ENCODE data around the gene CHAF1A.

CHAF1A gene

DNA sequence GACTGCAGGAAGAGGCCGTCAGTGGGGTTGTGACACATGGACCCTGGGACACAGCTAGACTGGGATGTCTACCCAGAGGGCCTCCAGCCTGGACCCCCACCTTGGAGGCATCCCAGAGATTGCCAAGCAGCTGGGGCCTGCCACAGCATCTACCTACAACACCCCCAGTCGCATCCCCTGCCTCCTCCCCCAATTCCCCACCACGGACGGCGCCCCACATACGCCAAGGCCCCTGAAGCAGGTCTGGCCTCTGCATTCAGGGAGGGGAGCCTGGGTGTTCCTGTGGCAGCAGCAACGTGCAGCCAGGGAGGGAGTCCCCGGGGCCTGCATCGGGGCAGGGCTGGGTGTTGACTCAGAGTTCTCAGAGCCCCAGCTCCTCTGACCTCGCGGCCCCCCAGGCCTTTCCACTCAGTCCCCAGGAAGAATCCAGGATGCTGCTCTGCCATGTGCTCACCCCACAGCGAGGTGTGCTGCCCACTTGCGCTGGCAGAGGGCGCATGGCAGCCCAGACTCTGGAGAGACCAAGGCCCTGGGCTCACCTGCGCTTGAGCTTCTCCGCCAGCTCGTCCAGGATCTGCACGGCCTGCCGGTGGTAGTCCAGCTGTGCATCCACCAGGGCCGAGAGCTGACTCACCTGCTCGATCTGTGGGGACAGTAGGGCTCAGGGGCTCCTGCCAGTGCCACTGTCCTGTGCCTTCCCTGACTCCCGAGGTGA, 39.5 kb upstream of the CHAF1A start:
- H3K4me3 Mint-ChIP-seq, result no peak overlapping the region
- no peaks in the 10 kb centered on the region for H3K9me3 Mint-ChIP-seq
- H3K4me1 Mint-ChIP-seq, result peaks cover 5% of the 10 kb centered on the region
- peaks cover 2% of the 10 kb centered on the region for H3K36me3 Mint-ChIP-seq
- no peak overlapping the region for H3K27ac Mint-ChIP-seq
- H3K27me3 Mint-ChIP-seq, result no peaks in the 10 kb centered on the region

DNA sequence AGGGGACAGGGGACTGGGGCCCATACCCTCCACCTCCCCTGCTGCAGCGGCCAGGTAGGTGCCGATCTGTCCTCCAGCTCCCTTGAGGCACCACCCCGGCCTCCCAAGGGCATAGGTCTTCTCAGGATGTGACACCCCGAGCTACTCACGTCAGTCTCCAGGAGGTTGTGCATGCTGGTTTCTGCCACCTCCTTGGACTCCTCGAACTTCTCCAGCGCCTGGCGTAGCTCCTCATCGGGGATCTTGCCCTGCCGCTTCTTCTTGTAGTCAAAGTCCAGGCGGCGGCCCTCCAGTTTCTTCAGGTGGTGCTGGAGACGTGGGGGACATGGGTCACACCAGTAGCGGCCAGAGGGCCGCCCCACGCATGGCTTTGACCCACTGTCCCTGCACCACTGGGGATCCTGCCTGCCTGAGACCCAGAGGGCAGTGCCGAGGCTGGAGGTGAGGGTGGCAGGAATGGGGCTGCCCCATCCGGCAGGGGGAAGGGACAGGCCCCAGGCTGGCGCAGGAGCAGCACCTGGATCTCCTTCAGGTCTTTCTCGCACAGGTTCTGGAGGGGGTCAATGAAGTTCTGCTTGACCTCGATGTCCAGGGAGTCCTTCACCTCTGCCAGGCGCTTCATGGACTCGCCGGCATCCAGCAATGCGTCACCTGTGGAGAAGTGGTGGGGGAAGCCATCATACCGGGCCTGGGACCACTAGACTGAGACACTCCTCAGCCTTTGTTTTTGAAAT, 38.7 kb upstream of the CHAF1A start:
- Mint-ChIP-seq H3K9me3 (no peaks in the 10 kb centered on the region), H3K4me1 (peaks cover 9% of the 10 kb centered on the region), H3K4me3 (no peak overlapping the region), H3K27ac (peak overlapping the region; percentile 12), H3K36me3 (peaks cover 2% of the 10 kb centered on the region), H3K27me3 (no peaks in the 10 kb centered on the region)

DNA sequence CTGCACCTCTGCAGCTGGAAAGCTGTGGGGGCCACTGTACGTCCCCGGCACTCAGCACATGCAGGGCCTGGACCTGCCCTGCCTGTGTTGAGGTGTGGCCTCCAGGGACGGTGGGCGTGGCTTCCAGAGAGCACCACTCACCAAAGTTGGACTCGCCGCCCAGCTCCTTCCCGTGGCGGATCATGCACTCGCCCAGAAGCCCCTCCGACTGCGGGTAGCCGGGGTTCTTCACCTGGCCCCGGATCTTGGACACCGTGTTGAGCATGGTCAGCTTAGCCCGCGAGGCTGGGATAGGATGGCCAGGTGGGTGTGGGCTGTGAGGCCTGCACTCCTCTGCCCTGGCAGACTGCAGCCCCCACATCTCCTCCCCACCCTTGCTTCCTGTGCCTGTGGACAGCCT, 37.1 kb upstream of the CHAF1A start:
- Mint-ChIP-seq H3K27me3 (no peaks in the 10 kb centered on the region), H3K27ac (no peak overlapping the region), H3K4me1 (peaks cover 21% of the 10 kb centered on the region), H3K36me3 (peaks cover 2% of the 10 kb centered on the region), H3K9me3 (no peaks in the 10 kb centered on the region), H3K4me3 (no peak overlapping the region)

DNA sequence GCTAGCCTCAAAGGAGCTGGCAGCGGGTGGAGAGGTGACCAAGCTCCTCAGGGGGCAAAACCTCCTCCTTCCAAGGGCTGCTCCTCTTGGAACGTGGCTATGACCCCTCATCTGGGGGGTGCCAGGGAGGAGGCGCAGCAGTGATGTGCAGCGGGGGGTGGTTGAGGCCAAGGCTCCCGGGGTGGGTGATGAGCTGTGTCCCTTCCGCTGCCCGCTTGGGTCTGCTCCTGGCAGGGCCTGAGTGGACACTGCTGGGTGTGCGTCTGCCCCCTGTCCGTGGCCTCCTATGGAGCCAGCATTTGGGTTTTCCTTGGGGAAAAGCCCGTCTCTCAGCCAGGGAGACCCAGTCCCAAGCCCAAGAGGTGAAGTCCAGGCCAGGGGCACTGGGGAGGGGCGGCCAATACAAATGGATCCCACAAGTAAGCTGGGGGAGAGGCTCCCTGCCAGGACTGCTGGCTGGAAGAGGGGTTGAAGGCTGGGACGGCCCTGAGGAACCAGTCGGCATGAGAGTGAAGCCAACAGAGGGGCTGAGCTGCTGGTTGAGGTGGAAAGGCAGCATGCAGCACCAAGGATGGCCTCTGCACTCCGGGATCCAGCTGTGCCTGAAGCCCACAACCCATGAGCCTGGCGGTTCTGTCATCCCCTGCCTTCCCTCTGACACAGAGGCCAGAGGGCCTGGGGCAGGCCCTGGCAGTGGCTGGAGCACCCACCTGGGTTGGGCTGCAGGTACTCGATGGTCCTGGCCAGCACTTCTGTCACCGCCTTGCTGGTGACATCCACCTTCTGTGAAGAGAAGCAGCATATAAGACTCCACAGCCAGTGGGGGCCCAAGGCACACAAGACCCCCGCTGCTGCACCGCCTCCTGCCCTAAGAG, 36.4 kb upstream of the CHAF1A start:
- no peak overlapping the region for H3K27ac Mint-ChIP-seq
- no peaks in the 10 kb centered on the region for H3K27me3 Mint-ChIP-seq
- H3K4me3 Mint-ChIP-seq, result no peak overlapping the region
- peaks cover 2% of the 10 kb centered on the region for H3K36me3 Mint-ChIP-seq
- peaks cover 28% of the 10 kb centered on the region for H3K4me1 Mint-ChIP-seq
- H3K9me3 Mint-ChIP-seq, result no peaks in the 10 kb centered on the region

DNA sequence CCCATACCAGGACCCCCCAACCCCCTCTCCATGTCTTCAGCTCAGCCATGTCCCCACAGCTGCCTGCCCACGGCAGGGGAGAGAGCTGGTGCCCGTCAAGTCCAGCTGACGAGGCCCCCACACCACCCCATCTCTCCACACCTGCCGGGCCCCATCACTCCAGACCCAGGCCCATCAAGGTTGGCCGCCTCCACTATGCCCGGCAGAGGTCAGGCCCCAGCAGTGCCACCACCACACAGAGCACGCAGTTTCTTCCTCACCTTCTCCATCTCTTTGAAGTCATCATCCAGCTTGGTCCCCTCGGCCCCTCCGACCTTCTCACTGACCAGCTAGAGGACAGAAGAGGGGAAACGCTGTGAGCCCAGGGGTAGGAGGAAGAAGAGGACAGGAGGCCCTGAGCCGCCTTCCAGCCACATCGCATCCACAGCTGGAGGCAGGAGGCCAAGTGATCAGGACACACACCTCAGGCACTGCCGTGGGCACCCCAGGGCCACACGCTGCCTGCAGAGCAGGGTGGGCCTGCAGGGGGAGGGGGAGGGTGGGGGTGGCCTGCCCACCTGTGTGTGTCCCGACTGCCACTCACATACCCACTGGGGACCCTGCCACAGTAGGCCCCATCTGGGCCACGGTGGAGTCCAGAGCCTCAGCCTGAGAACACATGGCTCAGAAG, 35.6 kb upstream of the CHAF1A start:
- Mint-ChIP-seq H3K4me3 (no peak overlapping the region), H3K9me3 (no peaks in the 10 kb centered on the region), H3K36me3 (peaks cover 2% of the 10 kb centered on the region), H3K27ac (no peak overlapping the region), H3K4me1 (peaks cover 30% of the 10 kb centered on the region), H3K27me3 (no peaks in the 10 kb centered on the region)

DNA sequence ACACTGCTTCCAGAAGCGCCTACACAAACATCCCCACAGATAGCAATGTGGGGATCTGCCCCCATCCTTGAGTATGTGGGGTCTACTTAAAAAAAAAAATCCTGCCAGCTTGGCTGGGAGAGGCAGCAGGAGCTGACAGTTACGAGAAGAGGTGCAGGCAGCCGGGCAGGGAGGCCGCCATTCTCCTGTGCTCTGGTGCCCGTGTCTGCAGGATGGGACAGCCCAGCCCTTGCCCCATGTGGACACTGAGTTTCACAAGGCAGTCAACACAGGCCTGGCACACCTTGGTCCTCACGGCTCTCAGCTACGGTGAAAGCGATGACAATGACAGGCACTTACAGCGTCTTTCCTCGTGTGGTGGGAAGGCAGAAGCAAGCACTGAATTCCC, 35.1 kb upstream of the CHAF1A start:
- peaks cover 30% of the 10 kb centered on the region for H3K4me1 Mint-ChIP-seq
- H3K9me3 Mint-ChIP-seq, result no peaks in the 10 kb centered on the region
- H3K36me3 Mint-ChIP-seq, result no peaks in the 10 kb centered on the region
- no peak overlapping the region for H3K27ac Mint-ChIP-seq
- no peaks in the 10 kb centered on the region for H3K27me3 Mint-ChIP-seq
- no peak overlapping the region for H3K4me3 Mint-ChIP-seq

DNA sequence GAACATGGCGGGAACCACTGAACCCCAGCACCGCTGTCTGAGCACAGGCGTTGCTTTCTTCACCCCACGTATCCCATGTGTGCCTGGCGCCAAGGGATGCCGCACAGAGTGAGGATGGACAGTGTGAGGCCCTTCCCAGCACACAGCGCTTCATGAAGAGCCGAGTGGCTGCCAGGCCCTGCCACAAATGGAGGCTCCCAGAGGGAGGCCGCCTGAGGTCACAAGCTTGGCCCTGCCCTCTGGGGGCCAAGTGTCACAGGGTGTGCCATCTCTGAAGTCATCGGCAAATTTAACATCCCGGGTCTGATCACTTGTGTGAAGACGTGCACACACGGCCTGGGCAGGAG, 34.7 kb upstream of the CHAF1A start:
- H3K27me3 Mint-ChIP-seq, result no peaks in the 10 kb centered on the region
- H3K27ac Mint-ChIP-seq, result peak overlapping the region; percentile 41
- no peak overlapping the region for H3K4me3 Mint-ChIP-seq
- H3K9me3 Mint-ChIP-seq, result no peaks in the 10 kb centered on the region
- H3K4me1 Mint-ChIP-seq, result peaks cover 30% of the 10 kb centered on the region
- no peaks in the 10 kb centered on the region for H3K36me3 Mint-ChIP-seq

DNA sequence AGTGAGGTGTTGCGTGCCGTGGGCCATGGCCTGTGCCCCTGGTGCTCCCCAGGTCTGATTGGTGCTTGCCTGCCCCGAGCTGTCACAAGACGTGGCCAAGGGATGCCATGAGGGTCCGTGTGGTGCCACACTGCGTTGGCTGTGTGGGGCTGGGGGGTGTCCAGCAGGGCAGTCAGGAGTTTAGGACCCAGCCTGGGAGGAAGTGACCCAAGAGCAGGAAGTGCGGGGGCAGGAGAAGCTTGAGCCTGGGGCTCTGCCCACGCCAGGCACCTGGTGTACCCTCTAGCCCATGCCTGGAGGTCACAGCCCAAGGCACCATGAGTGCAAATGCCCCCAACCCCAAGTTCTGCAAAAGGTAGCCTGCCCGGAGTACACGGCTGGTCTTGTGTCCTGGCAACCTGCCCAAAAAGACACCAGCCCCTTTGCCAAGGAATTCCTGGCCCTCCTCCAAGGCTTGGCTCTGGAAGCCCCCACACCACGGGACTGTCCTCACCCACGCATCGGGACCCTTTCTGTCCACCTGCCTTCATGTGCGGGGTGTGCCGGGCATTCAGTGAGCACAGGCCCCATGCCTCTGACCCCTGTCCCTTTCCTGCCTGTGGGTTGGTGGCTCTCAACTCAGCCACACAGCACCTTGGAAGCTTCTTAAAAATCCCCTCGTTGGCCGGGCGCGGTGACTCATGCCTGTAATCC, 34.2 kb upstream of the CHAF1A start:
- H3K27me3 Mint-ChIP-seq, result no peaks in the 10 kb centered on the region
- peak overlapping the region; percentile 87 for H3K4me3 Mint-ChIP-seq
- no peaks in the 10 kb centered on the region for H3K9me3 Mint-ChIP-seq
- H3K36me3 Mint-ChIP-seq, result no peaks in the 10 kb centered on the region
- peak overlapping the region; percentile 87 for H3K27ac Mint-ChIP-seq
- H3K4me1 Mint-ChIP-seq, result peaks cover 30% of the 10 kb centered on the region

DNA sequence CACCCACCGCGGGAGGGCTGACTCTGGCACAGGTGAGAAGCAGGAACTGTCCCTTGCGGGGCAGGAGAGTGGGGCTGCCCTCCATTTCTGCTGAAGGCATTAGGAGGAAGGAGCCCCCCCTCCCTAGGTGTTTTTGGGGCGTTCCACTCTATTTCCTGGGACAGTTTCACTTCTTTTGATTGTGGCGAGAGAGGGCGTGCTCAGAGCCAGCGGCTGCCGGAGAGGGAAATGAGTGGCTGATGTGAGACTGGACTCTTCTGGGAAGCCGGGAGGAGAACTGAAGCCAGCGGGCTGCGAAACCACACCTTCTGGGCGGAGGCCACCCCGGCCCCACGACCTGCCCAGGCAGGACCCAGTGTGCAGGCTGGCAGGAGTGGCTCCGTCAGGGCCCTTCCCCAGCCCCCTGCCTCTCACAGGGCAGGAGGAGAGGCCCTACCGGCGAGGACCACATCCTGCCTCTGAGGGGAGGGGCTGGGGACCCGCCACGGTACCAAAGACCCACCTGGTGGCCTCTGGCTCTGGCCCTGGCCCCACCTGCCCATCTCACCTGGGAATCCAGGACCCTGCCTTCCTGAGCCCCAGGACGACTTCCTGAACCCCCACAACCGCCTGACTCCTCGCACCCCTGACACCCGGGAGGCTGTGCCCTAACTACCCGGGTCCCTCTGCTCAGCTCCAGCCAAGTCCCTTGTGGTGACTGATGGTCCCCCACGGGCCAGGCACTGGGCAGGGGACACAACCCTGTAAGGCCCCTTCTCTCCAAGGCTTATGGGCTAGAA, 33.1 kb upstream of the CHAF1A start:
- Mint-ChIP-seq H3K27me3 (no peaks in the 10 kb centered on the region), H3K36me3 (no peaks in the 10 kb centered on the region), H3K9me3 (no peaks in the 10 kb centered on the region), H3K4me3 (peak overlapping the region; percentile 87), H3K4me1 (peaks cover 34% of the 10 kb centered on the region), H3K27ac (peak overlapping the region; percentile 97)

DNA sequence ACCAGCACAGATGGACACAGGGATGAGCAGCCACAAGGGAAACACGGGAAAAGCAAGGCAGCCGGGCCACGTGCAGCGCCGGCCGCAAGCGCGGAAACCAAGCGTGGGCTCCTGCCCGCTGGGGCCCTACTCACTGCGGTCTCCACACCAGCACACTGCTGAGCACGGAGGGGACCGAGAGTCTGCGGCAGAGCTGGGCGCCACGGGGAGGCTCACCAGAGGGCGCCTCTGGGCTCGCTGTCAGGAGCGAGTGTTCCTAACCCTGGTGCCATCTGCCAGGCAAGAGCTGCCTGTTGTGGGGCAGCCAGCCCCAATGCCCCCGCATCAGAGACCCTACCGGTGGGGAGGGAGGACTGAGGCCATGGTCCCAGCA, 32.6 kb upstream of the CHAF1A start:
- H3K36me3 Mint-ChIP-seq, result no peaks in the 10 kb centered on the region
- peak overlapping the region; percentile 97 for H3K27ac Mint-ChIP-seq
- H3K27me3 Mint-ChIP-seq, result no peaks in the 10 kb centered on the region
- no peaks in the 10 kb centered on the region for H3K9me3 Mint-ChIP-seq
- H3K4me1 Mint-ChIP-seq, result peaks cover 34% of the 10 kb centered on the region
- peak overlapping the region; percentile 79 for H3K4me3 Mint-ChIP-seq

DNA sequence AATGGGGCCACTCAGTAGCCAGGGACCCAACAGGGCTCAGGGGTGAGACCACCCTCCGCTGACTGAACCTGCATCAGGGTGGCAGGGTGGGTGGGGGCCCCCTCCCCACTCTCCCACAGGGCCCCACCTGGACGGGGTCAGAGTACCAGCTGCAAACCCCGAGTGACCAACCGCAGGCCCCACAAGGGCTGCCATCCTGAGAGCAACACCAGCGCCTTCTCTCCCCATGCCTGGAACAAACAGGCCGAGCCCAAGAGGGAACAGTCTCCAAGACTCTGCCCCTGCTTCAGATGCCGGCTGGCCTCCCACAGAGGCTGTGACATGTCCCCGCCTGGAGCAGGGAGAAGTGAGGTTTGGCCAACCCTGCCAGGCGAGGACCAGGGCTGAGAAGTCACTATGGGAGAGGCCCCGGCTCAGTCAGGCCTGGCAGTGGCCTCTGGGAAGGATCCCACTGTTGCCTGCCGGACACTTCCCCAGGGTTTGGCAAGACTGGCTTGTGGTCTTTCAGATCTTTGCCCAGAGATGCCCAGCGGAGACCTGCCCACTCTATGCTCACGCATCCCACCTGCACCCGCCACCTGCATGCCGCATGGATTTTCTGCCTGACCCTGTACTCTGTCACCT, 31.9 kb upstream of the CHAF1A start:
- Mint-ChIP-seq H3K9me3 (no peaks in the 10 kb centered on the region), H3K4me1 (peaks cover 37% of the 10 kb centered on the region), H3K36me3 (no peaks in the 10 kb centered on the region), H3K4me3 (peak overlapping the region; percentile 79), H3K27me3 (no peaks in the 10 kb centered on the region), H3K27ac (peak overlapping the region; percentile 68)

DNA sequence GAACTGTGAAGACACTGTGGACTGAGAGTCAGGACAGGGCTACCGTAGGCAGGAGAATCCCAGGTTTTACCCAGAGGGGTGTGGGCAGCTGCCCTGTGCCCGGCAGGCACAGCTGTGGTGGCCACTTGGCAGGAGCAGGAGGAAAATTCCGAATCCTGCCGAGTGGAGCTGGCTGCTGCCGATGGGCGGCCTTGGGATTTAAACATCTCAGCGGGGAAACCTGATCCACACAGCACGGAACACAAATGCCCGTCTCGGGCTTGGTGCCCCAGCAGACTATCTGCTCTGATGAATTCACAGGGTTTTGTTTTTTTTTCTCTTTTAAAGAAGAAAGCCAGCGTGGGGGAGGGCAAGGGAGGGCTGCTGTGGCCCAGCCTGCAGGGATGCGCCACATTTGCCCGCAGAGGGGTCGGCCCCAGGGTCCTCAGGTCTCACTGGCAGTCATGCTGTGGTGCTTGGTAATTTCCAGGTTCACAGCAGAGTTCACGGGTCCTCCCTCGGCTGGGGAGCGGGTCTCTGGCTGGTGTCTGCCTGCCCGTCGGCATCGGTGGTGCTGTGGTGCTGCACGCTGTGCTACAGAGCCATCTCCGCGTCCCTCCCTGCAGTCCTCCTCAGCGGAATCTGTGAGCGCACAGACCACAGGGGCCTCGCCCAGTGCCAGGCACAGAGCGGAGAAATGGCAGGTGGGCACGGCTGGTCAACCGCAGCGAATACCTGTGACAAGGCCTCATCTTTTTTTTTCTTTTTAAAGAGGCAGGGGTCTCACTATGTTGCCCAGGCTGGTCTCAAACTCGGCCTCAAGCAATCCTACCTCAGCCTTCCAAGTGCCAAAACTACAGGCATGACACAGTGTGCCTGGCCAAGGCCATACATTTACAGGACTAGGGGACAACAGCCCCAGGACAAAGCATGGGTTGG, 30.9 kb upstream of the CHAF1A start:
- Mint-ChIP-seq H3K36me3 (no peaks in the 10 kb centered on the region), H3K4me1 (peaks cover 47% of the 10 kb centered on the region), H3K27me3 (no peaks in the 10 kb centered on the region), H3K9me3 (no peaks in the 10 kb centered on the region), H3K4me3 (peak overlapping the region; percentile 19), H3K27ac (peak overlapping the region; percentile 68)

Data from activated naive CD4-positive, alpha-beta T cell treated with anti-CD3 and anti-CD28 coated beads, Interleukin-2, amount 50 U/mL, for 24 hours (primary cell).